Endothelial cell of umbilical vein (primary cell): ENCODE data around the gene ZNF70. TPM values are rescaled to one million over a fixed set of nuclear protein-coding genes. Genes with fewer than 3 reads are reported as not detected.

Experiments used
- BruUV-seq: library from RNA; stranded (reverse); fragments of 400-500 nt; replicated peaks from 2 replicates; lab custom pipeline; 2021; lab: Mats Ljungman, UMichigan
- CTCF ChIA-PET: fragments of 300-600, 350-600 bp; sonication (Branson Sonifier 250); formaldehyde crosslinking; loops from one replicate; lab custom pipeline; 2021; ENCODE audit warnings: antibody characterized with exemption, inconsistent platforms; lab: Charles Lee
- POLR2A ChIA-PET: fragments of 300-600, 350-600 bp; sonication (Branson Sonifier 250); formaldehyde crosslinking; loops from one replicate; lab custom pipeline; 2021; ENCODE audit warnings: antibody characterized with exemption, inconsistent platforms; lab: Charles Lee
- DNase-seq: peaks from one replicate; pipeline ENCODE4 v3.0.0-alpha.2; 2011; ENCODE audit warnings: low read depth, low spot score
- FAIRE-seq: peaks from 2 replicates; lab custom pipeline; 2011; peaks lifted over from hg19 to GRCh38; lab: Jason Lieb, UNC
- H2AFZ ChIP-seq: 2 replicates; pipeline ENCODE4 v1.6.0; 2012; ENCODE audit warnings: low read depth, low read length, control low read depth, inconsistent platforms
- H3K27ac ChIP-seq: 2 replicates; pipeline ENCODE4 v1.5.1; 2011; ENCODE audit warnings: low read depth, mild to moderate bottlenecking, control low read depth, low read length, moderate library complexity; ENCODE audit not compliant: insufficient read depth
- H3K27me3 ChIP-seq, 2 experiments: 2 replicates each; pipeline versions ENCODE4 v1.6.0 to v1.6.1; 2011; ENCODE audit warnings: low read length in 2 of 2, mixed read lengths in 1 of 2; ENCODE audit not compliant: control insufficient read depth in 2 of 2, insufficient read depth in 2 of 2
- H3K36me3 ChIP-seq, 2 experiments: 2 replicates in 1 of 2; 3 replicates in 1 of 2; pipeline ENCODE4 v1.5.1; 2011; ENCODE audit warnings: low read length in 2 of 2, mild to moderate bottlenecking in 1 of 2, moderate library complexity in 1 of 2; ENCODE audit not compliant: control insufficient read depth in 2 of 2, insufficient read depth in 2 of 2; ENCODE audit errors: extremely low read depth in 1 of 2
- H3K4me1 ChIP-seq: 3 replicates; pipeline ENCODE4 v1.5.1; 2011; ENCODE audit warnings: mild to moderate bottlenecking, low read length; ENCODE audit not compliant: control insufficient read depth, insufficient read depth; ENCODE audit errors: extremely low read depth
- H3K4me2 ChIP-seq: 2 replicates; pipeline ENCODE4 v1.6.1; 2011; ENCODE audit warnings: low read length, control low read depth, mixed read lengths; ENCODE audit not compliant: insufficient read depth
- H3K4me3 ChIP-seq, 3 experiments: fragments of 200-600 bp in 1 of 3; sonication (generic), shearing (Covaris generic) in 1 of 3; replicated peaks in 1 of 3; 2 replicates each; pipeline ENCODE4 v1.5.1; 2011 to 2016; ENCODE audit warnings: control low read depth in 3 of 3, low read length in 3 of 3, mild to moderate bottlenecking in 2 of 3, inconsistent platforms in 1 of 3, low read depth in 1 of 3, moderate library complexity in 1 of 3; ENCODE audit not compliant: insufficient read depth in 1 of 3
- H3K79me2 ChIP-seq: 2 replicates; pipeline ENCODE4 v1.6.0; 2012; ENCODE audit warnings: low read length, inconsistent platforms; ENCODE audit not compliant: control insufficient read depth, insufficient read depth
- H3K9ac ChIP-seq: replicated peaks from 2 replicates; pipeline ENCODE3; 2011; ENCODE audit warnings: low read length, control low read depth; ENCODE audit not compliant: insufficient read depth; ENCODE audit errors: extremely low read depth
- H3K9me1 ChIP-seq: replicated peaks from 3 replicates; pipeline ENCODE4 v1.6.0; 2011; ENCODE audit warnings: mild to moderate bottlenecking, low read length; ENCODE audit not compliant: control insufficient read depth, insufficient read depth; ENCODE audit errors: extremely low read depth
- H3K9me3 ChIP-seq: replicated peaks from 2 replicates; pipeline ENCODE4 v1.5.1; 2012; ENCODE audit warnings: low read length, inconsistent platforms; ENCODE audit not compliant: control insufficient read depth, insufficient read depth
- H4K20me1 ChIP-seq: replicated peaks from 2 replicates; pipeline ENCODE3; 2011; ENCODE audit warnings: mild to moderate bottlenecking, low read length; ENCODE audit not compliant: control insufficient read depth, insufficient read depth; ENCODE audit errors: extremely low read depth
- CTCF ChIP-seq, 2 donors: IDR thresholded peaks; 1 replicate in 1 of 2; 2 replicates in 1 of 2; pipeline ENCODE4 v1.5.1; 2011; ENCODE audit warnings: low read length in 2 of 2, mild to moderate bottlenecking in 2 of 2, moderate library complexity in 2 of 2, control low read depth in 1 of 2, inconsistent platforms in 1 of 2, low read depth in 1 of 2; ENCODE audit not compliant: insufficient read depth in 1 of 2; ENCODE audit errors: extremely low read depth in 1 of 2
- EZH2 ChIP-seq: IDR thresholded peaks from 2 replicates; pipeline ENCODE4 v1.6.1; 2012; ENCODE audit warnings: borderline replicate concordance, low read depth, mild to moderate bottlenecking, moderate library complexity, low read length, inconsistent platforms; ENCODE audit not compliant: severe bottlenecking
- FOS ChIP-seq: IDR thresholded peaks from 2 replicates; pipeline ENCODE4 v1.6.1; 2011; ENCODE audit warnings: mild to moderate bottlenecking, low read length, moderate library complexity, borderline replicate concordance; ENCODE audit not compliant: insufficient read depth
- GATA2 ChIP-seq: IDR thresholded peaks from 2 replicates; pipeline ENCODE4 v1.7.0; 2011; ENCODE audit warnings: low read depth, mild to moderate bottlenecking, moderate library complexity, mixed read lengths, low read length; ENCODE audit not compliant: insufficient read length, insufficient read depth
- JUN ChIP-seq: IDR thresholded peaks from 2 replicates; pipeline ENCODE4 v1.6.1; 2011; ENCODE audit warnings: borderline replicate concordance, low read depth; ENCODE audit not compliant: insufficient read length, insufficient read depth
- MAX ChIP-seq: IDR thresholded peaks from 2 replicates; pipeline ENCODE4 v1.6.1; 2011; ENCODE audit not compliant: insufficient read depth, insufficient read length
- MYC ChIP-seq: IDR thresholded peaks from one replicate; pipeline ENCODE4 v1.6.1; 2011; ENCODE audit warnings: mild to moderate bottlenecking, low read depth, low read length
- POLR2A ChIP-seq: IDR thresholded peaks from 2 replicates; pipeline ENCODE4 v1.6.1; 2012; ENCODE audit warnings: low read depth, mild to moderate bottlenecking, control low read depth, low read length
- POLR2AphosphoS5 ChIP-seq: IDR thresholded peaks from 2 replicates; pipeline ENCODE4 v1.6.1; 2012; ENCODE audit warnings: low read depth, mild to moderate bottlenecking, control low read depth, low read length, moderate library complexity; ENCODE audit not compliant: insufficient read depth
- dilution Hi-C: fragments of 300-500 bp; cut with MboI; formaldehyde crosslinking; loops from one replicate; pipeline ENCODE4 v1.15.0; 2019; ENCODE audit warnings: low sequenced_read_pairs; ENCODE audit not compliant: extremely low pct_ligation_motif_present
- intact Hi-C: fragments of 100-400 bp; cut with micrococcal nuclease; formaldehyde crosslinking; loops from one replicate; pipeline ENCODE4 v1.10.0; 2022
- polyA plus RNA-seq, 4 experiments: library from polyadenylated mRNA; depleted of rRNA in 3 of 4; stranded (reverse) in 3 of 4; unstranded in 1 of 4; fragments of >200 nt; gene quantifications; 2 replicates each; pipeline versions ENCODE4 v1.2.1 to v1.2.3, GENCODE V29; 2011 to 2012; ENCODE audit warnings: missing spikeins in 1 of 4
- total RNA-seq: library from RNA; stranded (reverse); gene quantifications from 2 replicates; pipeline ENCODE4 v1.2.3, GENCODE V29; 2021

Gene ZNF70
- total and polyA plus RNA-seq, 2 donors (not counting 3 experiments of a cell fraction or from before 2014, with no cell fraction given), result 1.9 to 6.2 TPM

- no TSS peak for BruUV-seq
- FAIRE-seq (no peak), DNase-seq (no peak)
- Histone ChIP-seq H3K4me2 (no peak overlapping the region), H4K20me1 (no peaks in the 10 kb centered on the region), H3K9ac (no peak overlapping the region), H3K27ac (no peak overlapping the region), H3K79me2 (no peaks in the 10 kb centered on the region), H3K4me1 (no peaks in the 10 kb centered on the region), H3K4me3 (no peak overlapping the region), H3K9me3 (no peaks in the 10 kb centered on the region), H3K9me1 (no peaks in the 10 kb centered on the region), H3K36me3 (peaks cover 5 to 23% of the 10 kb centered on the region in 2 experiments), H3K27me3 (no peaks in the 10 kb centered on the region), H2AFZ (no peak overlapping the region)
- CTCF ChIA-PET, result interaction anchor here (2.0 kb wide), 1 partner anchor 106 kb away, joined by 5 read pairs; no protein-coding TSS in a partner anchor
- TF ChIP-seq CTCF (IDR thresholded peaks at IDR 0.05; ENCODE audit: extremely low read depth in 1 of 2, insufficient read depth in 1 of 2, low read depth in 1 of 2, low read length in 2 of 2) (no peak), MYC (no peak), GATA2 (no peak), POLR2A (no peak), MAX (no peak), FOS (no peak), JUN (no peak), EZH2 (no peak), POLR2AphosphoS5 (no peak)
- intact Hi-C loops (no loop called here), dilution Hi-C loops (no loop called here)
- POLR2A ChIA-PET, result no interaction called here
These were observed 7.6 kb downstream of the ZNF70 start for GRCh38 chr22:23743303-23743705.
